SU-DHL-6 (cell line): ENCODE results near the gene CFP.

ENCODE experiments used
- H2AFZ ChIP-seq: fragments of 200-600 bp; sonication (generic); 2 replicates; pipeline ENCODE4 v1.6.1; 2014; ENCODE audit warnings: low read depth, mild to moderate bottlenecking, moderate library complexity, mixed read lengths, antibody characterized with exemption, low read length; ENCODE audit not compliant: severe bottlenecking
- H3F3A ChIP-seq: fragments of 200-600 bp; shearing (Covaris generic); 2 replicates; pipeline ENCODE4 v1.6.0; 2016; ENCODE audit warnings: antibody characterized with exemption, mild to moderate bottlenecking; ENCODE audit not compliant: insufficient read depth
- H3K27ac ChIP-seq: fragments of 200-600 bp; sonication (generic); 2 replicates; pipeline ENCODE4 v1.5.1; 2016; ENCODE audit warnings: low read depth, mild to moderate bottlenecking, low read length, moderate library complexity, mixed read lengths
- H3K27me3 ChIP-seq: fragments of 200-600 bp; sonication (generic), shearing (Covaris generic); 2 replicates; pipeline ENCODE4 v1.6.0; 2014; ENCODE audit warnings: mild to moderate bottlenecking, low read length
- H3K36me3 ChIP-seq: fragments of 200-600 bp; sonication (generic); 2 replicates; pipeline ENCODE4 v1.6.1; 2014; ENCODE audit warnings: mild to moderate bottlenecking, low read length, mixed read lengths
- H3K4me2 ChIP-seq: fragments of 300-600, 200-600 bp; shearing (Covaris generic), sonication (generic); 2 replicates; pipeline ENCODE4 v1.6.0; 2014; ENCODE audit warnings: low read length, low read depth, mild to moderate bottlenecking; ENCODE audit not compliant: poor library complexity, severe bottlenecking
- H3K4me3 ChIP-seq: fragments of 200-600 bp; sonication (generic); 2 replicates; pipeline ENCODE4 v1.5.1; 2014; ENCODE audit warnings: antibody characterized with exemption, low read length, mild to moderate bottlenecking, mixed read lengths; ENCODE audit not compliant: insufficient read depth, poor library complexity, severe bottlenecking
- H3K79me2 ChIP-seq: fragments of 200-600 bp; sonication (generic); 2 replicates; pipeline ENCODE4 v1.6.1; 2014; ENCODE audit warnings: mild to moderate bottlenecking, low read length, moderate library complexity; ENCODE audit not compliant: insufficient read depth
- H3K9ac ChIP-seq: fragments of 200-600 bp; sonication (generic); 2 replicates; pipeline ENCODE4 v1.7.0; 2014; ENCODE audit warnings: mild to moderate bottlenecking, low read length
- H3K9me2 ChIP-seq: fragments of 200-600 bp; sonication (generic); replicated peaks from 2 replicates; pipeline ENCODE4 v1.6.1; 2014; ENCODE audit warnings: low read length; ENCODE audit not compliant: insufficient read depth
- H3K9me3 ChIP-seq: fragments of 200-600 bp; sonication (generic); 2 replicates; pipeline ENCODE4 v1.6.1; 2014; ENCODE audit warnings: low read length, mixed read lengths; ENCODE audit not compliant: insufficient read depth
- H4K20me1 ChIP-seq: fragments of 200-600 bp; sonication (generic); 2 replicates; pipeline ENCODE4 v1.6.1; 2014; ENCODE audit warnings: low read depth, mild to moderate bottlenecking, antibody characterized with exemption, low read length, moderate library complexity, mixed read lengths
- EZH2phosphoT487 ChIP-seq: fragments of 200-600 bp; sonication (generic), shearing (Covaris generic); conservative IDR thresholded peaks from 2 replicates; pipeline ENCODE4 v1.6.1; 2018; ENCODE audit warnings: mild to moderate bottlenecking, antibody characterized with exemption, low read length, moderate library complexity, mixed read lengths
- TF ChIP-seq, protein P1 (sequence below): fragments of 200-600 bp; sonication (generic); IDR thresholded peaks from one replicate; pipeline ENCODE4 v1.5.1; 2017; ENCODE audit warnings: antibody characterized with exemption, mild to moderate bottlenecking, low read length, moderate library complexity; ENCODE audit not compliant: insufficient read depth, poor library complexity, severe bottlenecking

Gene CFP

DNA sequence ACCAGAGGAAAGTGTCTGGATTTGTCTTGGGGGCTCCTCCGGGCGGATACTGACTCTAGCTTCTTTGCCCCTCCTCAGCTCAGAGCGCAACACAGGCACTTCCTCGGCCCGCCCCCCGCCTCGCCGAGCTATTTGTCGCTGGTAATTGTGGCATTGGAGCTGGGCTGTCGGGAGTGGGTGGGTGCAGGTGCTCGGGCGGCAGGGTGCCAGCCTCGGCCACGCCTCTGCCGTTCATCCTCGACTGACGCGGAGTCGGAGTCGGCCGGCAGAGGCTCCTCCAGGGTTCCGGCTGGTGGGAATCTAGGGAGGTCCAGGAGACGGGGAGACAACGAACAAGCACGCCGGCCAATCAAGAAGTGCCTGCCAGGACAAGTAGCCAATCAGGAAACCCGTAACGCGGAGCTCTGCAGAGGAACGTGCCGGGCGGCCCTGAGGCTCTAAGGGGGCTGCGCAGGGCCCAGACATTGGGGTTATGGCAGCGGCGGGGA is 6.1 kb downstream of the CFP start:
- no peaks in the 10 kb centered on the region for H3K79me2 ChIP-seq
- no peaks in the 10 kb centered on the region for H3K36me3 ChIP-seq
- no peaks in the 10 kb centered on the region for H3K9me3 ChIP-seq
- no peak overlapping the region for H3K27ac ChIP-seq
- H2AFZ ChIP-seq = no peak overlapping the region
- H3F3A ChIP-seq = no peaks in the 10 kb centered on the region
- no peak overlapping the region for H3K9ac ChIP-seq
- H3K4me3 ChIP-seq = no peak overlapping the region
- H3K4me2 ChIP-seq = no peak overlapping the region
- H3K27me3 ChIP-seq = no peaks in the 10 kb centered on the region
- TF ChIP-seq, protein P1, sequence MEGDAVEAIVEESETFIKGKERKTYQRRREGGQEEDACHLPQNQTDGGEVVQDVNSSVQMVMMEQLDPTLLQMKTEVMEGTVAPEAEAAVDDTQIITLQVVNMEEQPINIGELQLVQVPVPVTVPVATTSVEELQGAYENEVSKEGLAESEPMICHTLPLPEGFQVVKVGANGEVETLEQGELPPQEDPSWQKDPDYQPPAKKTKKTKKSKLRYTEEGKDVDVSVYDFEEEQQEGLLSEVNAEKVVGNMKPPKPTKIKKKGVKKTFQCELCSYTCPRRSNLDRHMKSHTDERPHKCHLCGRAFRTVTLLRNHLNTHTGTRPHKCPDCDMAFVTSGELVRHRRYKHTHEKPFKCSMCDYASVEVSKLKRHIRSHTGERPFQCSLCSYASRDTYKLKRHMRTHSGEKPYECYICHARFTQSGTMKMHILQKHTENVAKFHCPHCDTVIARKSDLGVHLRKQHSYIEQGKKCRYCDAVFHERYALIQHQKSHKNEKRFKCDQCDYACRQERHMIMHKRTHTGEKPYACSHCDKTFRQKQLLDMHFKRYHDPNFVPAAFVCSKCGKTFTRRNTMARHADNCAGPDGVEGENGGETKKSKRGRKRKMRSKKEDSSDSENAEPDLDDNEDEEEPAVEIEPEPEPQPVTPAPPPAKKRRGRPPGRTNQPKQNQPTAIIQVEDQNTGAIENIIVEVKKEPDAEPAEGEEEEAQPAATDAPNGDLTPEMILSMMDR = no peak
- no peak for TF ChIP-seq EZH2phosphoT487
- no peaks in the 10 kb centered on the region for H3K9me2 ChIP-seq
- H4K20me1 ChIP-seq = no peaks in the 10 kb centered on the region

DNA sequence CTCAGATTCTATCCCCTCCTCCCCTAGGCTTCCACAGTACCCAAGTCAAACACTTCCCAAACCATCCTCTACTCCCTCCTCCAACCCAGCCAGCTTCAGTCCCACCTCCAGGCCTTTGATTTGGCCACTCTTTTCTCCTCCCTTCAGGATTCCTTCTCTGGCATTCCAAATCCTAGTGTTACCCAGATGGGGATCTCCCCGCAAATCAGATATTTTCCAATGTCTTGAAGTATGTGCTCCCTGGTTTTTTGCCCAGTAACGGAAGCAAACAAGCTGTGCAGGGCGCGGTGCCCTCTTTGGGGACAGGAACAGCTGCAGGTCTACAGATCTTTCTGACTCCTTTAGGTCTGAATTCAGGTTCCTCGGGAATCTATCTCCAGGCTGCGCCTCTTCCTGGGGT is 7.9 kb downstream of the CFP start:
- no peaks in the 10 kb centered on the region for H3K79me2 ChIP-seq

DNA sequence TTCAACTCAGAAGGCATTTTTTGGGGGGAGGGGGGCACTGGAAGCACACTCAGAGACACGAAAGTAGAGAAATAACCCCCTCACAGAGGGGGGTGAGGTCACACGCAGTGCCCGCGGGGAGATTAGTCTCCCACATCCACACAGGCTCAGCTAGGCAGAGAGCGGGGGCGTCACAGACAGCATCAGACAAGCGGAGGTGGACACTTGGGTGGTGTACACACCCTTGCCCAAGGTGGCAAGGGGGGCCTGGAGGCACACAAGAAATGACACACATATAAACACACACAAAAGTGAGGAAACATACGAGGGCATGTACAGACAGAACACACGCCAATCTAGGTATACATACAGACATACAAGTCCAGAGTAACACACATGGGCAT is 9.4 kb downstream of the CFP start:
- H3K27me3 ChIP-seq = no peaks in the 10 kb centered on the region
- no peaks in the 10 kb centered on the region for H3K79me2 ChIP-seq
- H3K27ac ChIP-seq = no peak overlapping the region
- no peak overlapping the region for H2AFZ ChIP-seq
- no peak overlapping the region for H3K4me3 ChIP-seq
- H3F3A ChIP-seq = no peaks in the 10 kb centered on the region
- no peak overlapping the region for H3K9ac ChIP-seq
- TF ChIP-seq, protein P1 = no peak
- H3K9me3 ChIP-seq = no peaks in the 10 kb centered on the region
- H4K20me1 ChIP-seq = no peaks in the 10 kb centered on the region
- no peaks in the 10 kb centered on the region for H3K9me2 ChIP-seq
- no peaks in the 10 kb centered on the region for H3K36me3 ChIP-seq
- H3K4me2 ChIP-seq = peak overlapping the region; percentile 13

More for the DNA sequence above, 7.9 kb downstream of the CFP start:
- H3K4me2 ChIP-seq = no peak overlapping the region
- H3K36me3 ChIP-seq = no peaks in the 10 kb centered on the region
- H3K27me3 ChIP-seq = no peaks in the 10 kb centered on the region
- no peak overlapping the region for H2AFZ ChIP-seq
- H3K9me2 ChIP-seq = no peaks in the 10 kb centered on the region
- no peak overlapping the region for H3K4me3 ChIP-seq
- no peaks in the 10 kb centered on the region for H3K9me3 ChIP-seq
- H3F3A ChIP-seq = no peaks in the 10 kb centered on the region
- no peak for TF ChIP-seq EZH2phosphoT487
- TF ChIP-seq, protein P1 = no peak
- H4K20me1 ChIP-seq = no peaks in the 10 kb centered on the region
- H3K9ac ChIP-seq = no peak overlapping the region
- H3K27ac ChIP-seq = no peak overlapping the region
